Measurements from ENCODE around the gene CDCP1. TPM values are rescaled to one million over a fixed set of nuclear protein-coding genes. Genes with fewer than 3 reads are reported as not detected.

Gene CDCP1
- polyA plus RNA-seq, 4 donors, result 0.49 to 2.0 (median 1.1) TPM

DNA sequence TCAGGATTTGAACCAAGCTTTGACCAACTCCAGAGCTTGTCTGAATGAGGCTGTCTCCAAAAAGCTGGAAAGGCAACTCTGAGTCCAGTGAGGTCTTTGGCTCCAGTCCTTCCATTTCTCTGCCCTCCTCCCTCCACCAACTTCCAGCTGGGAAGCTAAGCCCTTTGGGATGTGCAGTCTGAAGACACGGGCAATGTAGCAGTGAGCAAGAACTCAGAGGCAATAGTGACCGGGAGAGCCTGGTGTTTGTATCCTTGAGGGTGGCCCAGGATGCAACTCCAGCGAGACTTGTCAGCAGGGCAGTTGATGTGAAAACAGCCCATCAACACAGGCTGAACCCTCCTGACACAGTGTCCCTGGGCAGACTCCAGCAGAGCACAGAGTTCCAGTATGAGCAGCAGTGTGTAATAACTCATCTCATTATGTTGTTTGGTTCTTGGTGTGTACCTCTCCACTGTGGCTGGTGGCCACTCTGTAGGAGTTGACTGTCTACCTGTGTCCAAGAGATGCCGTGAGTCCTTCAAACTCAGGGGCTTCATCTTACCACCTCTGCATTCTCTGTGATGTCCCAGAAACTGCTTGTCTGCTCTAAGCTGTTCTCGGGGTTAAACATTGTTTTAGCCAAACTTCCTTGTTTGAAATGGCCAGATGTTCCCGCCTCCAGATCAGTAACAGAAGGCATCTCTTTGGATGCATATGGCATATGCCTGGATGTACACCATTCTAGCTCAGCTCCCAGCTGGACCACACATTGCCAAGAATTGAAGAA, 6.6 kb downstream of the CDCP1 start:
- no peak for DNase-seq (ENCODE audit: low read depth in 4 of 4, low spot score in 3 of 4)

DNA sequence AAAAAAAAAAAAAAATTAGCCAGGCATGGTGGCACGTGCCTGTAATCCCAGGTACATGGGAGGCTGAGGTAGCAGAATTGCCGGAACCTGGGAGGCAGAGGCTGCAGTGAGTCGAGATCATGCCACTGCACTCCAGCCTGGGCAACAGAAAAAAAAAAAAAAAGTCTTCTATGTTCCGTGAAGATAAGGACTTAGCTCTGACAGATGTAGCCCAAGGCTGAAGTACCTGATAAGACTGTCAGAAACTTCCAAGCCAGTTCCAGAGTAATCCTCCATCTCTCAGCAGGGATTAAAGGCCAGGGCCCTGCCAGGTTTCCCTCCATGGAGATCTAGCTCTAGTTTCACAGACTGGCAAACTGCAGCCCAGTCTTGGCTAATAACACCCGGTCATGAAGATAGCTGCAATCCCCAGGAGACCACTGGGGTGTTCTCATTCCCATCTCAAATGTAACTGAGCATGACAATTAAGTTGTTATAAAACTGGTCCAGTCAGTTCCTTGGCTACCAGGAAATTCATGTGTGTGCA, 8.5 kb downstream of the CDCP1 start:
- DNase-seq (ENCODE audit: low read depth in 4 of 4, low spot score in 3 of 4), result no peak

DNA sequence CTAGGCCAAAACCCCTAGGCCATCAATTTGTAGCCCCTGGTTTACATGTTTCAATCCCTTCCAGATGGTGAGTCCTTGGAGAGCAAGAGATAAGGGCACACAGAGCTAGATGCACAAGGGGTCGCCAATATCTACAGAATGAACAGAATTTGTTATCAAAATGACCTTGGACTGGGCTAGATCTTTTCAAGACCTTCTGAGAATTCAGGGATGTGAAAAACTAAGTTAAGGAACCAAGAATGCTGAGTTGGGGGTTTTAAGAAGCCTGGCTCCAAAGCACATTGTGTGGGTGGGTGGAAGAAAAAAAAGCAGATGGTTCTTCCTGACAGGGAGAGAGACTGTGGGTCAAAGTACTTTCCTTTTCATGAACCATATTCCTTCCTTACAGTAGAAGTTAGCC, 10.2 kb downstream of the CDCP1 start:
- DNase-seq (ENCODE audit: low read depth in 4 of 4, low spot score in 3 of 4), result no peak

DNA sequence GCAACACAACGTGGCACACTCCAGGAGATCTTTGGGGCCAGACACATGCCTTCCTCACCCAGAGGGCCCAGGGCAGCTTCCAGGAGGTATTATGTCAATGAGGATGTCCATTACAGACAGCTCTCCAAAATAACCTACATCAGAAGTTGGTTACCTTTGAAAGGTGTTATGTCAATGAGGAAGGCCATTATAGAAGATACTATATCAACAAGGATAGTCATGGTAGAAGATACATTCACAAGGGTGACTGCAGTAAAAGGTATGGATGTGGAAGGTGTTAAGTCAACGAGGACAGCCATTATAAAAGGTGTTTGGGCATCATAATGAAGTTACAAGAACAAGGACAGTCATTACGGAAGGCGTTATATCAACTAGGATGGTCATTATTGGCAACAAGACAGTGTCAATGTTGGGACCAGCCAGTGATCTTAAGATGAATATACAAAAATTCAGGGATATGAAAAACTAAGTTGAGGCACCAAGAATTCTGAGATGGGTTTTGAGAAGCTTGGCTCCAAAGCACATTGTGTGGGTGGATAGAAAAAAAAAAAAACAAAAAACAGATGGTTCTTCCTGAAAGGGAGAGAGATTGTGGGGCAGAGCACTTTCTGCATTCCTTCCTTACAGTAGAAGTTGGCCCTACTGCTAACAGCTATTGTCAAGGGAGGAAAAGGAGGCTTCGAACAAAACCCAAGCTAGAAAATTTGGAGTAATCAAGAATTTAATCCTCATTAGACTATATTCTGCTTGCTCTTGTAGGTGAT, 11.2 kb downstream of the CDCP1 start:
- no peak for DNase-seq (ENCODE audit: low read depth in 4 of 4, low spot score in 3 of 4)

DNA sequence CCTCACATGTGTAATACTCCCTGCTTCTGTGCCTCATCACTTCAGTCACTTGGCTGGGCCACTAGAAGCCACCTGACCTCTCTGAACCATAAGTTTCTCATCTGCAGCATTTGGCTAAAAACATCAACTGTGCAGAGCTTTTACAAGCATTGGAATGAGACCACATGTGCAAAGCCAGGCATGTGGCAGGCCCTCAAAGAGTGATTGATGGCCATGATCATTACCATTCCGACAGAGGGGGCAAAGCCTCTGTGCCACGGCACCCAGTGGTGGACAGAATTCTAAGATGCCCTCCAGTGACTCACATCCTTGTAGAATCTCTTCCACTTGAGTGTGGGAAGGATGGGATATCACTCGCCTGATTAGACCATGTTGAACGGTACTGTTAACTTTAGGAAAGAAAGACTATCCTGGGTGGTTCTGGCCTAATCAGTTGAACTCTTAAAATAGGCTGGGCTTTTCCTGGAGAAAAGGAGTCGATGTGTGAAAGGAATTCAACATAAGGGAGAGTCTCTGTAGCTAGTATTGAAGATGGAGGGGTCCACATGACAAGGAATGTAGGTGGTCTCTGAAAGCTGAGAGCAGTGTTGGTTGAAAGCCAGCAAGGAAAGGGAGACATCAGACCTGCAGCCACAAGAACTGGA, 13.5 kb downstream of the CDCP1 start:
- no peak for DNase-seq (ENCODE audit: low read depth in 4 of 4, low spot score in 3 of 4)

DNA sequence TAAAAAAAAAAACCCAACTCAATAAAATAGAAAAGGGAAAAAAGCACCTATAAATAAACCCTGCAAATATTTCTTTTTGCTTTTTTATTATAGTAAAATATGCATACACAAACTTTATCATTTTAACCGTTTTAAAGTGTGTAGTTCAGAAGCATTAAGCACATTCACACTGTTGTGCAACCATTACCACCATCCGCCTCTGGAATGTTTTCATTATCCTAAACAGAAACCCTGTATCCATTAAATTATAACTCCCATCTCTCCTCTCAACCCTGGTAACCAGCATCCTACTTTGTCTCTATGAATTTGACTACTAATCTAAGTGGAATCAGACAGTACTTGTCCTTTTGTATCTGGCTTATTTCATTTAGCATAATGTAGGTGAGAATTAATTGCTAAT, 15.0 kb downstream of the CDCP1 start:
- DNase-seq (ENCODE audit: low read depth in 4 of 4, low spot score in 3 of 4), result no peak

DNA sequence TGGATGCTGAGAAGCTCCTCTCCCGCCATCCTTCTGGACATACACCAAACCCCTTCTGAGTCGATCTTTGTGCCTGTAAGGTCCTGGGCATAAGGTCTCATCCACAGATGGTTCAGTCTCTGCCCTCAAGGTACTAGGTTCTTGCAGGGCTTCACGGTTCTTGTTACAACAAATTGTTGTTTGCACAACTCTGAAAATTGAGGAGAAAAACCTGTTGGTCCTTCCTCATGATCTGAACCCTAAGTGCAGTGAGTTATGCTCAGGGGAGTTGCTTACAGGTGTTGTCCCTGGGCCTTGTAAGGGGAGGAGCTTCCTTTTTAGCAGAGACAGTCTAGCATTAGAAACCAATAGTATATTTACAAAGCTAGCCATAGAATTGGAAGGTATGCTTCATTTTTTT, 15.7 kb downstream of the CDCP1 start:
- no peak for DNase-seq (ENCODE audit: low read depth in 4 of 4, low spot score in 3 of 4)

DNA sequence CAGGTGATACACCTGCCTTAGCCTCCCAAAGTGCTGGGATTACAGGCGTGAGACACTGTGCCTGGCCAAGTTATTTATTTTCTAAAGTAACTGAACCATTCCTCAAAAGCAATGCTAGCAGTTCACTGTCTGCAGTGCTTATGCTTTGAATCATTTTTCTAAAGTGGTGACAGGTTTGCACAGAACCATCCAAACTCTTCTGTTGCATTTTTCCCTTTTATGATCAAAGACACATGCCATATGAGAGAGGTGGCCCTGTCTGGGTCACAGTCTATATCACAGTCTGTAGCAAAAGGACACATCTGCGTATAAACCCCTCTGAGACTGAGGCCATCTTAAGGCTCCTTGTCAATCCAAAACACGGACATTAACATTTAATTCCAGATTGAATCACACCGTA, 17.2 kb downstream of the CDCP1 start:
- no peak for DNase-seq (ENCODE audit: low read depth in 4 of 4, low spot score in 3 of 4)

DNA sequence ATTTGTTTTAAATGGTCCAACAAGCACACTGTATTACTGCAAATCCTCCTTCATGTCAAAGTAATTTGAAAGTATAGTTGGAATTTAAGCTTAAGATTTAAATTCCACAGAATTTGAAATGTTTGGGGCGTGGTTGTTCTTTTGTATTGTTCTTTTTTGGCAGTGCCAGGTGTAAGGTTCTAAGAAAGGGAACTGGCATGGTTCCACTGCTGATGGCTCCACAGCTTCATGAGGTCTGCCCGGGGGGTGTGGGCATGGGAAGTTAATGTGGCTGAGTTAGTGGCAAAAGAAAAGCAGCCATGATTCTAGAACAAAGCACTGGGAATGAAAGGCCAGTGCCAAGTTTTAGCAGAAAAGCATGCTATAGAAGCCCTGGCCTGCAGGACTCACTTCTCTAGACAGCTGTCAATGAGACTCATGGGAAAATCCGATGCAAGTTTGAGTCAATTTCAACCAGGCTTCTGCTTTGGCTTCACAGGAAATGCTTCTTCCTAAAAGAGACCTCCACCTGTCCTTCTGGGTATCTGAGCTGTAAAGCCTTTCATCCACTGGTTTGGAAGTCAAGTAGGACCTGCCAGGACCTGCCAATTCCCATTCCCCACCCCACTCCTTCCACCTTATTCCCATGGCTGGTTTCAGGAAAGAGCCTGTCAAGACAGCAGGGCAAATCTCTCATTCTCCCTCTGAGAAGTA, 18.9 kb downstream of the CDCP1 start:
- no peak for DNase-seq (ENCODE audit: low read depth in 4 of 4, low spot score in 3 of 4)

DNA sequence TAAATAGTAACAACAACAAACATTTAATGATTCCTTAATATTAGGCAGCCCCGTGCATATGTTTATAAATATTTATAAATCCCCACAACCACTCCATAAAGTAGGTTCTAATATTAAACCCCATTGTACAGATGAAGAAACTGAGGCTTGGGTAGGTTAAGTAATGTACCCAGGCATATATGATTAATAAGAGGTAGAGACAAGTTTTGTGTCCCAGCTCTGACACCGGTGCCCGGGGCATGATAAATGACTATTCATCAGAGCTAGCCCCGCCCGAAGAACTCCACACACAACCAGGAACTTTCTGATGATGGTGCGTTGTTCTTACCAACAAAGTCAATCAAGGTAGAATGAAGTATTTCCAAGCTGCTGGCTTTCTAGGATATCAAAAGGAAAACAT, 19.4 kb downstream of the CDCP1 start:
- no peak for DNase-seq (ENCODE audit: low read depth in 4 of 4, low spot score in 3 of 4)

DNA sequence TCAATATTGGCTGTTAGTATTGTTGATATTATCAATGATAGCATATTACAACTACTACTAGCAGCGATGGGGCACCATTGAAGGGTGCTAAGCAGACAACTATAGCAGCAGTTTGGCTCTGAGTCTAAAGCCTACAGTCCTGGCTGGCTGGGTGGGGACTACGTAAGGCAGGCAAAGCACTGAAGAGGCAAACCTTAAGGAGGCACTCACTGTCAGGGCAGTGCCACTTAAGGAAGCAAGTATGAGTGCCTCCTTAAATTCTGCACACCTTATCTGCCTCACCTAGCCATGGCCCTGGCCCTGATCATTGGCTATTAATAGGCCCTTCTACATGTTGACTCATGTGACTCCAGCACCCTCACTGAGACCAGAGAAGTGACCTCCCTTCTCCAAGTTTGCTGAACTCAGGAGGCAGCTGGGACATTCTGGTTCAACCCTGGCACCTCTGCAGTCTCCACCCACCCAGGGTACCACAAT, 20.6 kb downstream of the CDCP1 start:
- no peak for DNase-seq (ENCODE audit: low read depth in 4 of 4, low spot score in 3 of 4)

DNA sequence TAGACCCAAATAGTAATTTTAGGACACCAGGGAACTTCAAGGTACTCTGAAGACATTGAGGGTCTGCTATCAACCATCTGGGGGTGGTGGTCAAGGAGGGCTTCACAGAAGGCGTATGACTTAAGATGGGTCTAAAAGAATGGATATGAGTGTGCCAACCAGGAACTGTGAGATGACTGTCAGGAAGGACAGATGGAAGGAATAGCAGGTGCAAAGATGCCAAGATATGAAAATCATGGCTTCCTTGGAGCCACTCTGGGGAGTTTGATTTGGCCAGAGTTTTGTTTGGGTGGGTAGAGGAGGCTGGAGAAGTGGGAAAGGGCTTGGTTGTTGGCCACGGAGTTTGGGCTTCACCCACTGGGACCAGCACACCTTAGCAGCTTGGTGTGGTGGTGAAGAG, 21.2 kb downstream of the CDCP1 start:
- DNase-seq (ENCODE audit: low read depth in 4 of 4, low spot score in 3 of 4), result no peak

DNA sequence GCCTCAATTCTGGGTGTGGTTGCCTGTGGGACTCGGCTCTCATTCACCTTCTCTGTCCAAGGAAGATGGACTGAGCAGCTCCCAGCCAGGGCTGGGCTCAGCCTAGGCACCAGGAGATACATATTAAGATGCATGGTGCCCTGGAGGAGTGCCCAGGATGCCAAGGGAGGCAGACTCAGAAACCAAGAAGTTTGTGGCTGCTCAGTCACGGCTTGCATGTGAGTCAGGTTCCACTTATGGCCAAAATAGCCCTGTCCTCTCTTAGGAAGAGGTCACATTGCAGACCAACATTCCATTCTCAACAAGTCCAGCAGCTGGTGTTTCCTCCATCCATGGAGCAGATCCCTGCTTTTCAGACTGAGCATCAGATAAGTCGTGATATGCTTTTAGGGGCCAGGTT, 21.8 kb downstream of the CDCP1 start:
- no peak for DNase-seq (ENCODE audit: low read depth in 4 of 4, low spot score in 3 of 4)

DNA sequence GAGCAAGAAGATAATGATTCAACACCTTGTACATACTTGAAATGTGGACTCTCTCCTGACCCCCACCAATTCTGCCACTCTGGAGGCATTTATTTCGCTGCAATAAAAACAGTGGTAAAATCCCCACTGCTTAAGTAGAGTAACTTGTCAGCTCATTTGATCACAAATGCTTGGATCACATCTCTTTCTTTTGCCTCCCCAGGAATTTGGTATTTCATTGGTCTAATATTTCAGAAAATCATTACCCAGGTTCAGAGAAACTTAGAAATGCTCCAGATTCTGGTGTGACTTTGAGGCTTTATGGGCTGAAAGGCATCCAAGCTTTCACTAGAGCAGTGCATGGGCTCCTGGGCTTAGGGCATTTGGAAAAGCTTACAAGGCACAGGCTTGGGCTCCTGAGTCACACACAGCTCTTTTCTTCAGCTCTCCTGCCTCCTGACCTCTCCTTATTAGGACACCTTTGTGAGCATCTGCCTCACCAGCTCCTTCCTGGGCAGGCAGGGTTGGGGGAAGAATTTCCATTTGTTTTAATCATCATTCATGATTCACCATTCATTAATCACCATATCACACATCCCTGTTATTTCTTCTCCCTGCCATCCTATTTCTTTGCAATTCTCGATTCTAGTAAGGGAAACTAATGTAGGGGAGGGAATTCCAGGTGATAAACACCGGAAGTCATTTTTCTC, 22.5 kb downstream of the CDCP1 start:
- no peak for DNase-seq (ENCODE audit: low read depth in 4 of 4, low spot score in 3 of 4)

DNA sequence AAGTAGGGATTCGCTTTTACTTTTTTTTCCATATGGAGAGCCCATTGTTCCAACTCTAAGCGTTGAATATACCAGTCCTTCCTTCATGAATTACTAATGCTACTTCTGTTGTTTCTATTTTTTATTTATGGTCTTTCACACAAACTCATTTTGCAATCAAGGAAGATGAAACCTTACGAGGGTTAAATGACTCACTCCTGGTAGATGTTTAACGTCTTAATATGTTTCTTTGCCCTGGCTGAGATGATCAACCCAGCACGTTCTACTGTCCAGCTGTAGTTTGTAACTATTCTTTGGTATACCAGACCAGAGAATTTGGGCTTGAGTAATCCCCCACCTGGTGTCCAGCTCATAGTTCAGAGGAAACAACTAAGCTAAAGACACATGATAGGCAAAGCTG, 23.1 kb downstream of the CDCP1 start:
- no peak for DNase-seq (ENCODE audit: low read depth in 4 of 4, low spot score in 3 of 4)

DNA sequence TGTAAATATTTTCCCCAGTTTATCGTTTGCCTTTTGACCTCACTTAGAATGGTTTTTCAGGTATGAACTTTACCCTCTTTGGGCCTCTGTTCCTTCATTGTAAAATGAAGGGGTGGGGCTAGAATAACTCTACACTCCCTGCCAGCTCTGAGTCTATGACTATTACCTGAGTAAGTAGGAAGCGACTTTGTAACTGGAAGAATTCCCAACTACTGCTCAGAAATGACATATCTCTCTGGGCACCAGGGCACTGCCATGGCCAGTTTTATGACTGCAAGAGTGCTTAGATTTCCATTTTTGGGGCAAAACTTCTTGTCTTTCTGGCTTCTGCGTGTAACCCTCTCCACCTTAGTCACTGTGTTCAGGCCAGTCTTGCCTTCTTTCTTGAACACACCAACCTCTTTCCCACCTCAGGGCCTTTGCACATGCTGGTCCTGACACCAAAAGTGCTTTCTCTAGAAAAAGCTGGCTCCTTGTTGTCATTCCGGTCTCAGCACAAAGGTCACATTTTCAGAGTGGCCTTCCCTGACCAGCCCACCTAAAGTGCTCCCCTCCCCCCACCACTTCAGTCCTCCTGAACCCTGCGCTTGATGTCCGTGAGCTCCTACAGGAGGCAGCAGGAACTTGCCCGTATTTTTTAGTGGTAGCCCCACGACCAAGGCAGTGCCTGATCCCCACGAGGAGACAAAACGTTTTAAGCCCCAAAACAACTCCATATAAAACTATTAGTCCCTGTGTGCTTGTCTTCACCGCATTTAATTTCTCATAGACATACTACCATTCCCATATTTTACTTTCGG, 25.6 kb downstream of the CDCP1 start:
- DNase-seq (ENCODE audit: low read depth in 4 of 4, low spot score in 3 of 4), result no peak

DNA sequence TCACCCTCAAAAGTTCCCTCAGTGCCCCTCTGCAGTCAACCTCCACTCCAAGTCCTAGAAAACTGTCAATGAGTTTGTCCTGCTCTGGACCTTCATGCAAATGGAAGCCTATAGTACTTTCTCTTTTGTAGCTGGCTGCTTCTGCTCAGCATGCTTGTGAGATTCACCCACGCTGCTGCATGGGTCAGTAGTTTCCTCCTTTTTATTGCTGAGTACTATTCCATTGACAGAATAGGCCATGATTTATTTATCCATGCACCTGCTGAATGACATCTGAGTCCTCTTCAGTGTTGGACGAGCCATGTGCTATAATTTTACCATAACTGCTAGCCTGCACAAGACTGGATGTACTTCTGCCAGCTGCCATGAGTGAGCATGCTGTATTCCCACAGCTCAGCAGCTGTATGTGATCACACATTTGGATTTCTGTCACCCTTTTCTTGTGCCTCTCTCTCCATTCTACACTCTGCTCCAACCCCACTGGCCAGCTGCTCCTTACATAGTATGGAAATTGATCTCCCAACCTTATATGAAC, 26.3 kb downstream of the CDCP1 start:
- no peak for DNase-seq (ENCODE audit: low read depth in 4 of 4, low spot score in 3 of 4)

DNA sequence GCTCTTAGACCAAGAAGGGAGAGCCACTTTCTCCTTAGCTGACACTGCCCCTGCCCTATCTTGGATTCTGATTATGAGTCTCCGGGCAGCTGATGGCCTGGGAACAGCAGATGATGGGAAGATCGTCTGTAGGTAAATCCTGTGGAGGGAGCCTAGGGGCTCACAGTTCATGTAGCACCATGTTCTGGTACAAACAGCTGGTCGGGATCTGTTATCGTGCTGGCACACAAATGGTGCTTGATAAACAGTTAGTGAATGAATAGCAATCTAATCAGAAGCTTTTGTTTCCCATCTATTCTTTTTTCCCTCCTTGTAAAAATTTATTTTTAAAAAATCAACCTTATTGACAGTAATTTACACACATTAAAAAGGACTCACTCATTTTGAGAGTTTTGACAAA, 26.8 kb downstream of the CDCP1 start:
- no peak for DNase-seq (ENCODE audit: low read depth in 4 of 4, low spot score in 3 of 4)

DNA sequence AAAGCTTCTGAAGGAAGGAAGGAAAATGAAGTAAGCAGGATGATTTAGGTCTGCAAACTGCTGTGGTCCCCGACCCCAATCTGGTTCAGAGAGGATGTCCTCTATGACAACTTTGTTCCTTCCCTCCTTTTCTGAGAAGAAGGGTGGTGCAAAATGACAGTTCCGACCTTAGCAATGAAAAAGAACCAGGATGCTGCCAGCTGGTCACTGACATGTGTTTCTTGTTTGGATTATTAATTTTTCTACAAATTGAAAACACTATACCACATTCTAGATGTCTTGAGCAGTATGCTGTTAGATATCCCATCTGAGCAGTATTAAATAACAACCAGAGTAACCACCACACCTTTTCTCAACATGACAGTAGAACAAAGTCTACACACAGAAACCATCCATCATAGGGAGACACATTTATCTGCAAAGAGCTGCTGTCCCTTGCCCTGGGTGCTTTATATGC, 27.5 kb downstream of the CDCP1 start:
- no peak for DNase-seq (ENCODE audit: low read depth in 4 of 4, low spot score in 3 of 4)

All from left renal pelvis (tissue), 4 donors.